GM12865 (cell line): ENCODE measurements around the gene CEP131.

Experiments
- DNase-seq: peaks from one replicate; pipeline ENCODE4 v3.0.0; 2010; ENCODE audit warnings: low read depth
- H3K4me3 ChIP-seq: 2 replicates; pipeline ENCODE4 v1.5.1; 2011; ENCODE audit warnings: mild to moderate bottlenecking, low read depth, low read length, control low read depth
- CTCF ChIP-seq: IDR thresholded peaks from 2 replicates; pipeline ENCODE4 v1.5.1; 2011; ENCODE audit warnings: low read length, control low read depth, low read depth, inconsistent platforms; ENCODE audit not compliant: insufficient read depth; ENCODE audit errors: missing control alignments

CEP131 gene

GRCh38 chr17:81252326-81252986 lies 29.7 kb upstream of the CEP131 start:
- DNase-seq: no peak
- no peak for TF ChIP-seq CTCF
- H3K4me3 ChIP-seq: no peak overlapping the region

- no peak overlapping the region for H3K4me3 ChIP-seq
- TF ChIP-seq CTCF: no peak
- no peak for DNase-seq
Measured at GRCh38 chr17:81251709-81252301, 29.0 kb upstream of the CEP131 start.

GRCh38 chr17:81251094-81251708 lies 28.4 kb upstream of the CEP131 start:
- H3K4me3 ChIP-seq: no peak overlapping the region
- no peak for DNase-seq
- TF ChIP-seq CTCF: no peak

- H3K4me3 ChIP-seq: no peak overlapping the region
- no peak for DNase-seq
- TF ChIP-seq CTCF: no peak
Measured at GRCh38 chr17:81250286-81251093, 27.7 kb upstream of the CEP131 start.

- no peak for DNase-seq
- TF ChIP-seq CTCF: no peak
Measured at GRCh38 chr17:81249223-81250040, 26.7 kb upstream of the CEP131 start.

GRCh38 chr17:81248649-81249048 lies 25.9 kb upstream of the CEP131 start:
- DNase-seq: no peak
- no peak for TF ChIP-seq CTCF
- no peak overlapping the region for H3K4me3 ChIP-seq

More at GRCh38 chr17:81249223-81250040, 26.7 kb upstream of the CEP131 start:
- H3K4me3 ChIP-seq: no peak overlapping the region
